Stomach smooth muscle (tissue), 2 donors: ENCODE results near the gene FAM169A.
A peak's percentile ranks its signal among the peaks of the same experiment; 100 is the strongest.
"Not testable (repeated sequence)": the region's sequence is repeated elsewhere in the genome, so short reads cannot be mapped to it uniquely, and the experiment has no call there.

ENCODE experiments used
- H3K27ac ChIP-seq: one replicate; pipeline ENCODE4 v1.7.0; 2013; ENCODE audit warnings: mild to moderate bottlenecking, low read length, inconsistent platforms
- H3K27me3 ChIP-seq, 2 donors: one replicate each; pipeline ENCODE4 v1.7.0; 2013; ENCODE audit warnings: low read length in 2 of 2; ENCODE audit not compliant: insufficient read depth in 2 of 2, control insufficient read depth in 1 of 2
- H3K36me3 ChIP-seq, 2 donors: one replicate each; pipeline ENCODE4 v1.7.0; 2013; ENCODE audit warnings: low read length in 2 of 2; ENCODE audit not compliant: control insufficient read depth in 2 of 2, insufficient read depth in 2 of 2
- H3K4me1 ChIP-seq: one replicate; pipeline ENCODE4 v1.7.0; 2013; ENCODE audit warnings: low read length; ENCODE audit not compliant: control insufficient read depth, insufficient read depth
- H3K4me3 ChIP-seq, 2 donors: one replicate each; pipeline ENCODE4 v1.7.0; 2013; ENCODE audit warnings: low read length in 2 of 2
- H3K9ac ChIP-seq, 2 donors: one replicate each; pipeline ENCODE4 v1.7.0; 2013; ENCODE audit warnings: low read length in 2 of 2, mild to moderate bottlenecking in 1 of 2
- H3K9me3 ChIP-seq, 2 donors: one replicate each; pipeline ENCODE4 v1.7.0; 2013; ENCODE audit warnings: low read length in 2 of 2; ENCODE audit not compliant: control insufficient read depth in 2 of 2
- donor health status: healthy.
- donor health status: Pancreatic carcinoma.

FAM169A gene

GRCh38 chr5:74869414-74869813 lies 3.2 kb upstream of the FAM169A start:
- not testable (repeated sequence) for H3K4me1 ChIP-seq, H3K36me3 ChIP-seq, H3K9me3 ChIP-seq, H3K4me3 ChIP-seq, H3K27ac ChIP-seq, H3K9ac ChIP-seq
- H3K27me3 ChIP-seq, result peaks cover 8 to 23% of the 10 kb centered on the region in 2 donors

GRCh38 chr5:74866596-74867162 lies 492 bp upstream of the FAM169A start:
- Histone ChIP-seq H3K4me3 (peak overlapping the region in 1 of 2 donors; percentile 68), H3K4me1 (peaks cover 7% of the 10 kb centered on the region), H3K27ac (no peak overlapping the region), H3K36me3 (no peaks in the 10 kb centered on the region), H3K9me3 (no peaks in the 10 kb centered on the region), H3K9ac (no peak overlapping the region), H3K27me3 (peaks cover 8 to 27% of the 10 kb centered on the region in 2 donors)

DNA sequence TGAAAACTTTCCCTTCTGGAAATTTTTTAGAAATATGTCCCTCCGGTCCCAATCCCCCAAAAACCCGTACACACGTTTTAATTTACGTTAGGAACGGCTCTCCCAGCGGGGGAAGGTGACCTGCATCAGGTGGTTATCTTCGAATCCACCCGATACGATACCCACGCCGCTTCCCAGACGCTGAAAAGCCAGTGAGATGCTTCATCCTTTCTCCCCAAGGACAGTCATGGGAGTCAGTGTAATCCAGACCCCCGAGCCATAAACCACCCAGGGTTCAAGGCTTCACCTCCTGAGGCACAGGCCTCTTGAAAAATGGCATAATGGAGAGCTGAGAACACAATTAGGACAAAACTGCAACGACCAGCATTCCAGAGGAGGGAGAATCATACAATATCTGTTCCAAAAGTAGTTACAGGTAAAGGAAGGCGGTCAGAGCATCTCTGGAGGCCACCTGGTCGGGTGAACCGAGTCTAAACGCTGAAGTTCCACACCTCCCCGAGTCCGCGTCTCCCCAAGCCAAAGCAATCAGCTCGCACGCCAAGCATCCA lies 857 bp downstream of the FAM169A start:
- no peak overlapping the region for H3K27ac ChIP-seq
- H3K9me3 ChIP-seq, result no peaks in the 10 kb centered on the region
- peaks cover 8 to 27% of the 10 kb centered on the region in 2 donors for H3K27me3 ChIP-seq
- H3K9ac ChIP-seq, result peak overlapping the region in 1 of 2 donors; percentile 14
- H3K4me3 ChIP-seq, result peak overlapping the region; percentile 44 to 68
- H3K4me1 ChIP-seq, result peaks cover 7% of the 10 kb centered on the region
- H3K36me3 ChIP-seq, result no peaks in the 10 kb centered on the region

- Histone ChIP-seq H3K27ac (no peak overlapping the region), H3K36me3 (no peaks in the 10 kb centered on the region), H3K4me3 (no peak overlapping the region), H3K9ac (no peak overlapping the region), H3K9me3 (no peaks in the 10 kb centered on the region), H3K27me3 (peaks cover 8 to 27% of the 10 kb centered on the region in 2 donors), H3K4me1 (peaks cover 7% of the 10 kb centered on the region)
These were observed 1.4 kb downstream of the FAM169A start for GRCh38 chr5:74864823-74865222.

- H3K36me3 ChIP-seq, result no peaks in the 10 kb centered on the region
- no peak overlapping the region for H3K9ac ChIP-seq
- no peak overlapping the region for H3K4me3 ChIP-seq
- peaks cover 8 to 27% of the 10 kb centered on the region in 2 donors for H3K27me3 ChIP-seq
- peaks cover 7% of the 10 kb centered on the region for H3K4me1 ChIP-seq
- H3K9me3 ChIP-seq, result no peaks in the 10 kb centered on the region
- no peak overlapping the region for H3K27ac ChIP-seq
These were observed 2.5 kb downstream of the FAM169A start for GRCh38 chr5:74863726-74864125.

GRCh38 chr5:74862221-74862620 lies 4.0 kb downstream of the FAM169A start:
- Histone ChIP-seq H3K27ac (no peak overlapping the region), H3K9me3 (no peaks in the 10 kb centered on the region), H3K9ac (no peak overlapping the region), H3K27me3 (peaks cover 8 to 27% of the 10 kb centered on the region in 2 donors), H3K36me3 (no peaks in the 10 kb centered on the region), H3K4me1 (peaks cover 7% of the 10 kb centered on the region), H3K4me3 (no peak overlapping the region)

DNA sequence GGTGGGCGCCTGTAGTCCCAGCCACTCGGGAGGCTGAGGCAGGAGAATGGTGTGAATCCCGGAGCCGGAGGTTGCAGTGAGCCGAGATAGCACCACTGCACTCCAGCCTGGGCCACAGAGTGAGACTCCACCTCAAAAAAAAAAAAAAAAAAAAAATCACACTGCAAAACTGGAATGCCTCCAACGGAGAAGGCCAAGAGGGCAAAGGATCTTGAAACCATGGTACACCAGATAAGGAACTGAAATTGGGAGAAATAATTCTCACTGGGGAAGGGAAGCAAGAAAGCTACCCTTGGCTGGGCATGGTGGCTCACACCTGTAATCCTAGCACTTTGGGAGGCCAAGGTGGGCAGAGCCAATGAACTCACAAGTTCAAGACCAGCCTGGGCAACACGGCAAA lies 9.2 kb downstream of the FAM169A start:
- not testable (repeated sequence) for H3K4me1 ChIP-seq, H3K27me3 ChIP-seq, H3K9ac ChIP-seq, H3K27ac ChIP-seq, H3K4me3 ChIP-seq, H3K36me3 ChIP-seq, H3K9me3 ChIP-seq

- Histone ChIP-seq H3K27ac (no peak overlapping the region), H3K9ac (no peak overlapping the region), H3K9me3 (peaks cover 0 to 6% of the 10 kb centered on the region in 2 donors), H3K27me3 (no peaks in the 10 kb centered on the region), H3K4me3 (no peak overlapping the region), H3K36me3 (no peaks in the 10 kb centered on the region), H3K4me1 (no peaks in the 10 kb centered on the region)
These were observed 12.9 kb downstream of the FAM169A start for GRCh38 chr5:74853256-74853655.

DNA sequence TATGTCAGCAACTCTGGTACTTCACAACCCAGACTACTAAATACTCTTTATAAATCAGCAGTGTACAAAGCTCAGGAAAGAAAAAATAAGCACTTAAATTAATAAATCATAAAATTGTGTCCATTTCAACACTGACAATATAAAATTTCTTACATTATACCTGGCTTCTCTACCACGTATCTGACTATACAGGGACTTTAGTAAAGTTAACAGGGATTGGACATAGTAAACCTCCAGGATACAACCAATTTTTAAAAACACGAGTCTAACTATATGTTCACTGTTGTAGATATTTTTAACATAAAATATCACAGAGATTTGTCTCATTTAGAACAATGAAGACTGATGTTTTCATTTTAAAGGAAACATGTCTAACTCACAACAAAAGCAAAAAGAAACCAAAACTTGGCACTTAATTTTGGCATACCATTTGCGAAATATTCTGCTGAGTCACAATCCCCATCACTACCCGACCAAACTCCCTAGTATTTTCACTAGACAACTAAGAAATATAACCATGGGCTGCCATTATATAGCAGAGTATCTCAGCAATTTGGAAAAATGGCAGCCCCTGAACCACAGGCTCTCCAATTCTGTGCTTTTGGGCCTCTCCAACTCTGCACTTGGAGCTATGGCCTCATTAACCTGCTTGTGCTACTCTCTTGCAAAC lies 14.4 kb downstream of the FAM169A start:
- no peak overlapping the region for H3K27ac ChIP-seq
- no peak overlapping the region for H3K4me3 ChIP-seq
- no peaks in the 10 kb centered on the region for H3K4me1 ChIP-seq
- H3K9ac ChIP-seq, result no peak overlapping the region
- H3K9me3 ChIP-seq, result peaks cover 0 to 6% of the 10 kb centered on the region in 2 donors
- H3K27me3 ChIP-seq, result no peaks in the 10 kb centered on the region
- no peaks in the 10 kb centered on the region for H3K36me3 ChIP-seq

DNA sequence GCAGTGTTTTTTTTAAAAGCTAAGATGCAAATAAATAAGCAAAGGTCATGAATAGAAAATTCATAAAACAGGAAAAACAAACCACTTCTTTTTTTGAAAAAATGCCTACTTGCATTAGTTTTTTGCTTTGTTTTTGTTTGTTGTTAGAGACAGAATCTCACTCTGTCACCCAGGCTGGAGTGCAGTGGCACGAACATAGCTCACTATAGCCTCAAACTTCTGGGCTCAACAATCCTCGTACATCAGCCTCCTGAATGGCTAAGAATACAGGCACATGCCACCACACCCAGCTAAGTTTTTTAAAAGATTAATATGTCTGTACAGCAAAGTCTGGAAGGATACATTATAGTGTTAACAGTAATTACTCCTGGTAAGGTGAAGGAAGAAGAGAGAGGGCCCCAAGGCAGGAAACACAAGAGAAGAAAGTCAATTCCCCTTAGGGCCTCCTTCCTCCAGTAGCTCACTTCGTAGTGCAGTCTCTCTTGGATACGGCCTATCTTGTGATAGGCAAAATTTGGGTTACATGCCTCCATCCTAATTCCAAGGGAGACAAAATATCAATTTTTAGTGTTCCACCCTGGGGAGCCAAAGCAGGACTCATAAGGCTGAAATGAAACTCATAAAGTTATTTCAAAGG lies 15.3 kb downstream of the FAM169A start:
- no peaks in the 10 kb centered on the region for H3K27me3 ChIP-seq
- no peak overlapping the region for H3K27ac ChIP-seq
- H3K4me3 ChIP-seq, result no peak overlapping the region
- H3K9ac ChIP-seq, result no peak overlapping the region
- H3K9me3 ChIP-seq, result peaks cover 0 to 6% of the 10 kb centered on the region in 2 donors
- no peaks in the 10 kb centered on the region for H3K4me1 ChIP-seq
- no peaks in the 10 kb centered on the region for H3K36me3 ChIP-seq

DNA sequence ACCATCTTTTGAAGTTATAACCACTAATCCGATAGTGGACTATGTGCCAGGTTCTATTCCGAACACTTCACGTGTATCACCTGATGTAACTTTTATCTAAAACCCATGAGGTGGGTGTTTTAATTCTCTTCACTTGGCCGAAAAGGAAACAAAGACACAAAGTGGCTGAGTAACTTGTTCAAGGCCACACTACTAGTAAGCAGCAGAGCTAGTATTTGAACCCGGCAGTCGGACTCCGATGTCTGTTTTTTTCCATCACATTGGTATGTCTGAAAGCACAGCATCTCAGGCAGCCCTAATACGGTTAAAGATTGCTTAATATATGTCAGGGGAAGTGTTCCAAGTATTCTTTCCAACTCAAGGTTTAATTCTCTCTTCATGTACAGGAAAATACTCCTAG lies 16.2 kb downstream of the FAM169A start:
- Histone ChIP-seq H3K4me3 (no peak overlapping the region), H3K36me3 (no peaks in the 10 kb centered on the region), H3K27me3 (no peaks in the 10 kb centered on the region), H3K9ac (no peak overlapping the region), H3K27ac (no peak overlapping the region), H3K4me1 (no peaks in the 10 kb centered on the region), H3K9me3 (no peaks in the 10 kb centered on the region)
